ENCODE results near the gene ATP2A1.
"Not testable (repeated sequence)": the region's sequence is repeated elsewhere in the genome, so short reads cannot be mapped to it uniquely, and the experiment has no call there.

Gene ATP2A1

DNA sequence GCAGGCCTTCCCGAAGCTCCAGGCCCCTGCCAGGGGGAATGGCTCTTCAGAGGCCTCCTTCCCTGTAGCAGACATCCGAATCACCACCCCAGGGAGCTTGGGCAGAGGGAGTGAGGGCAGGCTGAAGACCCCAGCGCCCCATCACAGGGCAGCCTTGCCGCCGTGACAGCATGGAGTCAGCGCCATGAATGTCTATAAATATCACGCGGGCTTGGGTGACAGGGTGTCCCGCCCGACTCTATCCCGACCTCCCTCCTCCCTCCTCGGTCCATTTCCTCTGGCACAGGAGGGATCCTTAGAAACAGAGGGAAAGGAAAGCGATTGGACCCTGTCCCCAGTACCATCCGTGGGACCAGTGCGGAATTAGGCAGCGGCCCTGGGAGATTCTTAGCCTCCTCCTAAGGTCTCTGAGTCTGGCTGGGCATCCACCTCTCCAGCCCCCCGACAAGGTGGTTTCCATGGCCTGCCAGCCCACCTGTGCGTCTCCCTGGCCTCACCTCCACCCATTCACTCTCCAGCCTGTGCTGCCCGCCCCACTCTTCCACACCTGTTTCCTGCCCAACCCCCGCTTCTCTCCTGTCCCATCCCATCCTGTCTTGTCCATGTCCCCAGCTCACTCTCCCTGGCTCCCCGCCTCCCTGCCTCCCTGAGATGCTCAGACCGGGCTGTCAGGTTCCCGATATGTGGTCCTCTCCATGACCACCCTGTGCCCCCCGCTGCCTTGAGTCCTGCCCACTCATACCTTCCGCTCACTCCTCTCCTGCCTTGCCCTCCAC lies 5.1 kb downstream of the ATP2A1 start:
- DNase-seq, result no peak

DNA sequence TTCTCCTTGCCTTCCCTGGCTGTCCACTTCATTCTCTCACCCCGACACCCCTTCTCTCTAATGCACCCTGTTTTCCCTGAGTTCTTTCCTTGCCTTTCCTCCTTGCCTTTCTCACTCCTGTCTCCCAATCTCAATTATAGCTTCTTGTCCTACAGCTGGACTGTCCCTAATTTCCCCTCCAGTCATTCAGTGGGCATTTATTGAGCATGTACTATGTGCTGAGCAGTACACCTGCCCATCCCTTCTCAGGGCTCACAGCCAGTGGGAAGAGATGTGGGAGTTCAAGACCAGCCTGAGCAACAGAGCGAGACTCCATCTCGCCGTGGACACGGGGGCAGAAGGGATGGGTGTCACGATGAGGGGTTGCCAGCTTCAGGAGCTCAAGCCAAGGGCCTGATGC lies 5.8 kb downstream of the ATP2A1 start:
- no peak for DNase-seq

DNA sequence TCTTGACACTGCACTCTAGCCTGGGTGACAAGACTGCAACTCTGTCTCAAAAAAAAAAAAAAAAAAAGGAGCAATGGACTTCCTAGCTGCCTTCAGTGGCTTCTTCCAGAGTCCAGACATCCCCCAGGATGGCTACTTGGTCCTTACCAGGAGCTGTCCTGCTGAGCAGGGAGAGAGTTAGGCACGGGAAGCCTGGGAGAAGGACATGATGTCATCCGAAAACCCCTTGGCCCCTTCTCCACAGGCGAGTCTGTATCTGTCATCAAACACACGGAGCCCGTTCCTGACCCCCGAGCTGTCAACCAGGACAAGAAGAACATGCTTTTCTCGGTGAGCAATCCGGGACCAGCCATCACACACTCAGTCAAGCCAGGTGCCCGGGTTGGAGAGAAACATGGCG lies 8.7 kb downstream of the ATP2A1 start:
- DNase-seq, result no peak

DNA sequence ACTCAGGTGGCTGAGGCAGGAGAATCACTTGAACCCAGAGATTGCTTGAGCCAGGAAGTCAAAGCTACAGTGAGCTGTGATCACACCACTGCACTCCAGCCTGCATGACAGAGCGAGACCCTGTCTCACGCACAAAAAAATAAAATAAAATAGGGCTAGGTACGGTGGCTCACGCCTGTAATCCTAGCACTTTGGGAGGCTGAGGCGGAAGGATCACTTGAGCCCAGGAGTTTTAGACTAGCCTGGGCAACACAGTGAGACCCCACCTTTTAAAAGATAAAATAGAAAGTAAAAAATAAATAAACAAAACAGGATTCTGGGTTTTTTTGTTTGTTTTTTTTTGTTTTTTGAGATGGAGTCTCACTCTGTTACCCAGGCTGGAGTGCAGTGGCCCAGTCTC lies 12.1 kb downstream of the ATP2A1 start:
- DNase-seq, result not testable (repeated sequence)

DNA sequence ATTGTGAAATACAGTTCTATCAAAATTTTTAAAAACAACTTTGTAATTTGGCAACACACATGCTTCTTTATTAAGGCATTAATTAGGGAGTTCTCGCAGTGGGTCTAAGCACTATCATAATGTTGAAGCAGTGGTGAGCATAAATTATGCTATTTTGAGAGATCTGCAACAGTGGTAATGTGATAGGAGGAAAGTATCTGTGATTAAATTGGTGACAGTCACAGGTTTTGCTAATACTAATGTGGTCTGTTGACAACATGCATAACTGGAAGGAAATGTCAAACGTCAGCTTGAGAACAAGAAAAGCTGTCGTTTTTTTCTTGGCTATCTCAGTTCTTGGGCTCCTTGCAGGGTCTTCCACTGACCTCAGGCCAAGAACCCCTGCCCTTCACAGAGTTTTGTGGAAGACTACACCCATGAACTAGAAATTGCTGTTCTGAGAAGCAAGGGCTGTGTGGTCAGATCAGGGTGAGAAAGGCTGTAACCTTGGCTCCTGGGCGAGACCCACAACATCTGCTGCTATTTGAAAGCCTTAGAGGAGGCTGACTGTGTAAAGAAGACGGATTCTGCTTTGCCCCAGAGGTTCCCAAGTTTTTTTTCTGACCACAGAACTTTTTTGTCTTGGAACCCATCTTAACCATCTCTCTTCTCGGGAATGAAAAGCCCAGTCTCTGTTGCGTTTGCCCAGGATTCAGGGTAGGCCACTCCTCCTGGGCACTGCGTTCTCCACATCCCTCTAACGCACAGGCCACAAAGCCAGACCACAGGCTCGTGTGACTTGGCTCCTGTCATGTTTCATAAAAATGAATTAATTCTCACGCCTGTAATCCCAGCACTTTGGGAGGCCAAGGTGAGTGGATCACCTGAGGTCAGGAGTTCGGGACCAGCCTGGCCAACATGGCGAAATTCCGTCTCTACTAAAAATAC lies 13.9 kb downstream of the ATP2A1 start:
- no peak for DNase-seq

DNA sequence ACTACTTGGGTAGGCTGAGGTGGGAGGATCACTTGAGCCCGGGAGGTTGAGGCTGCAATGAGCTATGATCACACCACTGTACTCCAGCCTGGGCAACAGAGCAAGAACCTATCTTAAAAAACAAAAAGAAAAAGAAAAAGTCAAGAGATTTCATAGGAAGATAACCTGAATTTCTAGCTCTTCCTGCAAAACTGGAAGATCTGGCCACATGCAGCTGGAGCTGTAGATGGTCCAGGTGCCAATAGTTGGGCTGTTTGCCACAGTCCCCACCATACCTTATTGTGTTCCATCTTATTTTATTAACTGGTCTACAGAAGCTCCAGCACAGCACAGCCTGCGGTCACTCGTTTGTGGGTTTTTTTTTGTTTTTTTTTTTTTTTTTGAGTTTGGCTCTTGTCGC lies 15.0 kb downstream of the ATP2A1 start:
- DNase-seq, result no peak

DNA sequence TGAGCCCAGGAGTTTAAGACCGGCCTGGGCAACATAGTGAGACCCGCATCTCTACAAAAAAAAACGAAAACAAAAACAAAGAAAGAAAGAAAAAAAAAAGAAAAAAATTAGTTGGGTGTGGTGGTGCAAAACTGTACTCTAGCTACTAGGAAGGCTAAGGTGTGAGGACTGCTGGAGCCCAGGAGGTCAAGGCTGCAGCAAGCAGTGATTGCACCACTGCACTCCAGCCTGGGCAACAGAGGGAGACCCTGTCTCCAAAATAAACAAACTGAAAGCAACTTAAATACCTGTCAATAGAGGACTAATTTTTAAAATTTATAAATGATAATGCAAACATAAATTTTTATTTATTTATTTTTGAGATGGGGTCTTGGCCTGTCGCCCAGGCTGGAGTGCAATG lies 17.3 kb downstream of the ATP2A1 start:
- no peak for DNase-seq

DNA sequence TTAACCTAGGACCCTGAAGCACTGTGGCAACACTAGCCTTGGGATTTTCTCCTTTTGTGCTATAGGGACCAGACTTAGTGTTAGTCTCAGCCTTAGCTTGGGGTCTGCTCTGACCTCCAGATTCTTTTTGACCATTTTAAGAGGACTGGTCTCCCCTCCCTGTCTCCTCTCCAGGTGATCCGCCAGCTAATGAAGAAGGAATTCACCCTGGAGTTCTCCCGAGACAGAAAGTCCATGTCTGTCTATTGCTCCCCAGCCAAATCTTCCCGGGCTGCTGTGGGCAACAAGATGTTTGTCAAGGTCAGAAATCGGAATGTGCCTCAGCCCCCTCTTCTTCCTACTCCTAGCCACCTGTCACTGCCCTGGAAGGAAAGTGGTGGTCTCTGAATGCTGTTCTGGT lies 19.5 kb downstream of the ATP2A1 start:
- no peak for DNase-seq

DNA sequence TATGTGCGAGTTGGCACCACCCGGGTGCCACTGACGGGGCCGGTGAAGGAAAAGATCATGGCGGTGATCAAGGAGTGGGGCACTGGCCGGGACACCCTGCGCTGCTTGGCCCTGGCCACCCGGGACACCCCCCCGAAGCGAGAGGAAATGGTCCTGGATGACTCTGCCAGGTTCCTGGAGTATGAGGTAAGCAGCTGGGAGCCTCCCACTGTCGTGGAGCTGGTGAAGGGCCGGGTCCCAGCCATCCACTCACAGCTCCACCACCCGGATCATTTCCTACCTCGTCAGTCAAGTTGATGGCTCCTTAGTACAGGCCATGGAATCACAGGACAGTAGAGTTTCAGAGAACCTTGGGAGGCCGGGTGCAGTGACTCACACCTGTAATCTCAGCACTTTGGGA lies 20.0 kb downstream of the ATP2A1 start:
- DNase-seq, result no peak

DNA sequence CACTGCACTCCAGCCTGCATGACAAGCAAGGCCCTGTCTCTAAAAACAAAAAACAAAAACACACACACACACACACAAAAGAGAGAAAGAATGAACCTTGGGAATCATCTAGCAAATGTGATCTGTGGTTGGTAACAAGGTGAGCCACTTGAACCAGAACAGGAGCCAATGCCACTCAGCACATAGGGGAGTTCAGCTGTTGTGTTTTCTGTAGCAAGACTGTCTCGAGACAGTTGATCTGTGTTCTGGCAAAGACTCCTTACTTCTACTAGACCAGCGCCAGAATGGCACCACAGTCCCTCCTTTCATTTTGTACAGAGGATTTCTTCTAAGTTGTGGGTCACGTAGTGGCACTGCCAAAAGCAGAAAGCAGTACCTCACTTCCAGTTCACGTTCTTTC lies 20.7 kb downstream of the ATP2A1 start:
- DNase-seq, result no peak

DNA sequence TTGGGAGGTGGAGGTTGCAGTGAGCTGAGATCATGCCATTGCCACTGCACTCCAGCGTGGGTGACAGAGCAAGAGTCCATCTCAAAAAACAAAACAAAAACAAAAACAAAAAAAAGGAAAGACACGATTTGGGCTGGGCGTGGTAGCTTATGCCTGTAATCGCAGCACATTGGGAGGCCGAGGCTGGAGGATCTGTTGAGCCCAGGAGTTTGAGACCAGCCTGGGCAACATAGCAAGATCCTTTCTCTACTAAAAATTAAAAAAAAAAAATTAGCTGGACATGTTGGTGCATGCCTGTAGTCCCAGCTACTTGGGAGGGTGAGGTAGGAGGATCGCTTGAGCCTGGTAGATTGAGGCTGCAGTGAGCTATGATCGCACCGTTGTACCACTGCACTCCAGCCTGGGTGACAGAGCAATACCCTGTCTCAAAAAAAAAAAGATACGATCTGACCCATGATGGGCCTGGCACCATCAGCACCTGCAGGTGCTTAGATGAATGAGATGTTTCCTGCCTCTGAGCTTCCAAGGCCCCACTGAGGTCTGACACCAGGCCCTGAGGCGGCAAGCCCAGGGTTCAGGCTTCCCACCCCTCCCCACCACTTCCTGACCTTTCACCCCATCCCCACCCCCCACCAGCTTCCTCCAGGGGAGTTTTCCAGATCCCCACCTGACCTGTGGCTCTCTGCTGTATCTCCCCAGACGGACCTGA lies 21.7 kb downstream of the ATP2A1 start:
- no peak for DNase-seq

DNA sequence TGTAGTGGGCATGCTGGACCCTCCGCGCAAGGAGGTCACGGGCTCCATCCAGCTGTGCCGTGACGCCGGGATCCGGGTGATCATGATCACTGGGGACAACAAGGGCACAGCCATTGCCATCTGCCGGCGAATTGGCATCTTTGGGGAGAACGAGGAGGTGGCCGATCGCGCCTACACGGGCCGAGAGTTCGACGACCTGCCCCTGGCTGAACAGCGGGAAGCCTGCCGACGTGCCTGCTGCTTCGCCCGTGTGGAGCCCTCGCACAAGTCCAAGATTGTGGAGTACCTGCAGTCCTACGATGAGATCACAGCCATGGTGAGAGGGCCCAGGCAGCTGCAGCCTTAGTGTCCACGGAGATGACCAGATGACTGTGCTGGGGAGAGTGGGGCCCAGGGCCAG lies 22.3 kb downstream of the ATP2A1 start:
- DNase-seq, result no peak

DNA sequence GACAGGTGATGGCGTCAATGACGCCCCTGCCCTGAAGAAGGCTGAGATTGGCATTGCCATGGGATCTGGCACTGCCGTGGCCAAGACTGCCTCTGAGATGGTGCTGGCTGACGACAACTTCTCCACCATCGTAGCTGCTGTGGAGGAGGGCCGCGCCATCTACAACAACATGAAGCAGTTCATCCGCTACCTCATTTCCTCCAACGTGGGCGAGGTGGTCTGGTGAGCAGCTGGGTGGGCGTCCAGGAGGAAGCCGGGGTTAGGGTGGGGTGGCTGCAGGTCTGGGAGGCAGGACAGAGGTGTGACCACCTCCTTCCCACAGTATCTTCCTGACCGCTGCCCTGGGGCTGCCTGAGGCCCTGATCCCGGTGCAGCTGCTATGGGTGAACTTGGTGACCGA lies 23.6 kb downstream of the ATP2A1 start:
- no peak for DNase-seq

DNA sequence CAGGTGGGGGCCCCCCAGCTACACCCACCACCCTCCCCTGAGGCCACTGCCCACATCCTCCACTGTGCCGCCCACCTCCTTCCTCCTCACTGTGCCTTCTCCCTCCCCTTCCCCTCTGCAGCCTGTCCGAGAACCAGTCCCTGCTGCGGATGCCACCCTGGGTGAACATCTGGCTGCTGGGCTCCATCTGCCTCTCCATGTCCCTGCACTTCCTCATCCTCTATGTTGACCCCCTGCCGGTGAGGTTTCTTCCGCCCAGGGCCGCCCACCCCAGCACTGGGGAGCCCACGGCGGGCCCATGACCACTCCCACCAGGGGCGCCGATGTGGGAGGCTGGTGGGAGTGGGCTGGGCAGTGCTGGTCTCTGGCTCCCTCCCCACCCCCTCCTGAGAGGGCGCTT lies 24.6 kb downstream of the ATP2A1 start:
- DNase-seq, result no peak

DNA sequence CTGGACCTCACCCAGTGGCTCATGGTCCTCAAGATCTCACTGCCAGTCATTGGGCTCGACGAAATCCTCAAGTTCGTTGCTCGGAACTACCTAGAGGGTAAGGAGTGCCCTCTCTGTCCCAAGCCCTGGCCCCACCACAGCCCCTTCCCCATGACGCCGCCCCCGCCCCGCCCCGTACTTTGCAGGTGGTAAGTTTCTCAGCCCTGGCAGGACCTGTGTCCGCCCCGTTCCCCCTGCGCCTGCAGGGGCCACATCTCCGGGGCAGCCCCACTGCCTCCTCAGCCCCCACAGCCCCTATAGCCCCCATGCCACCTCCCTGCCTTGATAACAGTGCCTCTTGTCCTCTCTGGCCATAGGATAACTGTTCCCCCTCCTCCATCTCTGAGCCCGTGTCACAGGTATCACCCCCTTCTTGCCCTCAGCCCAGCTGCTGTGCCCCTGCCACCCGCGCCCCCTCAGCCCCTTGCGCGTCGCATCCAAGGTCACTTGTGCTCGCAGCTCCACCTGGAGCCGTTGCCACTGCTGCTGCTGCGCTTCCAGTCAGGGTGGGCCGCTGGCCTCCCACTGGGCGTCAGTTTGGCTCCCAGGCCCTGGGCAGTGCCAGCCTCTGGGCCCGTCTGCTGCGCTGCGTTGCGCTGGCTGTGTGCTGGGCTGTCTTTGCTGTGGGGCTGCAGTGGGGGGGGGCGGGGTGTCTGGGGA lies 25.2 kb downstream of the ATP2A1 start:
- no peak for DNase-seq

DNA sequence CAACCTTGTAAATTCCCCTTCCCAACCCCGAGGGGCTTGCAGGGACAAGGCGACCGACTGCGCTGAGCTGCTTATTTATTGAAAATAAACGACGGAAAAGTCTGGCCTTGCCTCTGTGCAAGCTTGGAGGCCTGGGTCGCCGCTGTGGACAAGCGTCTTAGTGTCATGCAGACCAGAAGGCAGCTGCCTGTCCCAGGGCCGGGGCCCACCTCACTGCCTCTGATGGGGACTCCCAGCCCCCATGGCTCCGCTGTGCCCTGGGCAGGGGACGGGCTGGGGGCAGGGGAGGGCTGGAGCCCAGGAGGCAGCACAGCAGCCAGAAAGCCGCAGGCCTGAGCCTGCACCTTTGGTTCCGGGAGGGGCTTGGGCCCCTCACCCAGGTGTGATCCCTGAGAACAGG lies 26.1 kb downstream of the ATP2A1 start:
- no peak for DNase-seq

DNA sequence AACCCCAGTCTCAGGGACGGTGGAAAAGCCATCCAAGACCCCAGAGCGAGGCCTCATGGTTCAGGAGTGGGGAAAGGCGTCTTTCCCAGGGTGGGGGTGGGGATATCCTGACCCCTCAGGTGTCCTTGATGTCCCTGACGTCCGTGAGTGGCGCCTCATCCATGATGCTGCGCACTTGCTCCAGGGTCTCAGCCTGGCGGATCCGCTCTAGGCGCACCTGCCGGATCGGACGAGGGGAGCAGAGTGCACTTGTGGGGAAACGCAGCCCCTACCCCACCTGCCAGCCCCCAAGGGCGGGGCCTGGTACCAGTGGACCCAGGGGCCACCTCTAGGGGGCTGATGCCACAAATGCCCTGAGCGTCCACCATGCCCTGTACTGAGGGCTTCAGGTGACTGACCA lies 26.5 kb downstream of the ATP2A1 start:
- no peak for DNase-seq

DNA sequence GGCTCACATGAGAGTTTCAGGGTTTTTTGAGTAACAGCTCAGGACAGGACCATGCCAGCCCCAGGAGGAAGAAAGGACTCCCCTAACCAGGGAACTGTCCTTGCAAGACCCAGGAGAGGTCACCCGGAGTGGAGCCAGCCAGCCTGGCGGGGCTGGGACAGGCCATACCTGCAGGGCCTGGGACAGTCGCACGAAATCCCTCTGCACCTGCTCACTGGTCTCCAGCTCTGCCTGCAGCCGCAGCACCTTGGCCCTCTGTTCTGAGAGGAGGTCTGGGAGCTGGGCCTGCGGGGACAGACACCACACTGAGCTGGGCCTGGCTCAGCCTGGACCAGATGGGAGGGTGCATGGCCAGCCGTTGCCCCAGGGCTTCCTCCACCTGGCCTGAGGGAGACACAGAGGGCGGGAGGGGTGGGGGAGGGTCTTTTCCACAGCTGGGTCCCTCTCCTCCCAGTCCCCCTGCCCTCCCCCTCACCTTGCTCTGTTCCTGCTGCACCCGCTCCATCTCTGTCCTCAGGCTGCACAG lies 27.0 kb downstream of the ATP2A1 start:
- no peak for DNase-seq

DNA sequence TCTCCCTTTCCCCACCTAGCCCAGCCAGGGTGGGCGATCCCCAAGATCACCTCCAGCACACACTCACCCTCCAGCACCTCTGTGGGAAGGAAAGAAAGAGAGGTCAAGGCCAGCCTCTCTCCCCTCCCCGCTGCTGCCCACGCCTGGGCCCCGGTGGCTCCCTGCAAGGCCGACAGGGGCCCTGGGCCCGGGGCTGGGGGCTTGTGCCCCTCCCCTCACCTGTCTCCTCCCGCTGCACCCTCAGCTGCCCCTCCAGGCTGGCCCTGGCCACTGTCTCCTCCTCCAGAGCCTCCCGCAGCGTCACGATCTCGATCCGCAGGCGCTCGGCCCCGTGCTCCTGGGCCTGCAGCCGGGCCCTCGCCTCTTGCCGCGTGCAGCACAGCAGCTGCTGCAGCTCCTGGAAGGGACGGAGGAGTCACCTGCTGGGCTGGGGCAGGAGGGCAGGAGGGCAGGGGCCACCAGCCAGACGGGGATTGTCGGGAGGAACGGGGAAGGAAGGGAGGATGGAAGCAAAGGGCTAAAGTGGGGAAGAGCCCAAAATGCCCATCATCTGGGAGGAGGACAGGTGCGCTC lies 27.6 kb downstream of the ATP2A1 start:
- no peak for DNase-seq

DNA sequence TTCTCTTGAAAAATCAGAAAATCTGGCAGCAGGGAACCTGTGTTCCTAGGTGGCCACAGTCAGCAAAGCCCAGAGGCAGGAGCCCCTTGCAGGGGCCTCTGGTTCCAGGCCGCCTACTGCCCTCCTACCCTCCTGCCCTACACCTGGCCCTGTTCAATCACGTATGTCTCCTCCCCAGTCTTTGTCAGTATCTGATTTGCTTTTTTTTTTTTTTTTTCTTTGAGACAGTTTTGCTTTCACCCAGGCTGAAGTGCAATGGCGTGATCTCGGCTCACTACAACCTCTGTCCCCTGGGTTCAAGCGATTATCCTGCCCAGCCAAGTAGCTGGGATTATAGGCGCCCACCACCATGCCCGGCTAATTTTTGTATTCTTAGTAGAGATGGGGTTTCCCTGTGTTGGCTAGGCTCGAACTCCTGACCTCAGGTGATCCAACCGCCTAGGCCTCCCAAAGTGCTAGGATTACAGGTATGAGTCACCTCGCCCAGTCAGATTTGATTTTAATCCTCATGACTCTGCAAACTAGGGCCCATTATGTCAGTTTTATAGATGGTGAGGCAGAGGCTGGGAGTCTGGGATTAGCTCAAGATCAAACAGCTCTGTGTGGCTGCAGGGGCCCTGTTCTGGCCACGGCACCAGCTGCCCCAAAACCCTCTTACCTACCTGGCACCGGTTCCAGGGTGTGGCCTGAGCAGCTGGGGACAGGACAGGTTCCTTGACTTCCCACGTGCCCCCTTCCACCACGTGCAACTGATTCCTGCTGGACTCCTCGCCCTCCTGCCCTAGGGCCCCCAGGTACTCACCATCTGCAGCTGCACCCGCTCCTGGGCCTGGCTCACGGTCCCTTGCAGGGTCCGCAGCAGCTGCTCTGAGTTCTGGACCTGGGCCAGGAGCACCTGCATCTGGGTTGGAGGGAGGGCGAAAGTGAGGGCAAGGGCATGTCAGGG lies 32.1 kb downstream of the ATP2A1 start:
- no peak for DNase-seq

DNA sequence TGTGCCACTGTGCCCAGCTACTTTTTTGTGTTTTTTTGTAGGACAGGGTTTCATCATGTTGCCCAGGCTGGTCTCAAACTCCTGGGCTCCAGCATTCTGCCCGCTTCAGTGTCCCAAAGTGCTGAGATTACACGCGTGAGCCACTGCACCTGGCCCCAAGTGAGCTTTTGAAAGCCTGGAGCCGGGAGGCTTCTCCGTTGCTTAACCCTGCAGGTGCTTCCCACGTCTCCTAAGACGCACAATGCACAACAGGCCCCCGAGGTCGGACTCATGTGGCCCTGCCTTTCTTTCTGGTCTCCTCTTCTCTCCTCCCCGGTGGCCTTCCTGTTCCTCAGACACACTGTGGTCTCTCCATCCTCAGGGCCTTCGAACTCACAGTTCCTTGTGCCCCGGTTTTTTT lies 34.3 kb downstream of the ATP2A1 start:
- no peak for DNase-seq

All from central memory CD4-positive, alpha-beta T cell (primary cell).